SU-DHL-6 (cell line): ENCODE measurements around the gene MAX.
"Not testable (repeated sequence)": the region's sequence is repeated elsewhere in the genome, so short reads cannot be mapped to it uniquely, and the experiment has no call there.

Experiments
- EZH2phosphoT487 ChIP-seq: fragments of 200-600 bp; sonication (generic), shearing (Covaris generic); conservative IDR thresholded peaks from 2 replicates; pipeline ENCODE4 v1.6.1; 2018; ENCODE audit warnings: mild to moderate bottlenecking, antibody characterized with exemption, low read length, moderate library complexity, mixed read lengths
- TF ChIP-seq, protein P1 (sequence below): fragments of 200-600 bp; sonication (generic); IDR thresholded peaks from one replicate; pipeline ENCODE4 v1.5.1; 2017; ENCODE audit warnings: antibody characterized with exemption, mild to moderate bottlenecking, low read length, moderate library complexity; ENCODE audit not compliant: insufficient read depth, poor library complexity, severe bottlenecking

DNA sequence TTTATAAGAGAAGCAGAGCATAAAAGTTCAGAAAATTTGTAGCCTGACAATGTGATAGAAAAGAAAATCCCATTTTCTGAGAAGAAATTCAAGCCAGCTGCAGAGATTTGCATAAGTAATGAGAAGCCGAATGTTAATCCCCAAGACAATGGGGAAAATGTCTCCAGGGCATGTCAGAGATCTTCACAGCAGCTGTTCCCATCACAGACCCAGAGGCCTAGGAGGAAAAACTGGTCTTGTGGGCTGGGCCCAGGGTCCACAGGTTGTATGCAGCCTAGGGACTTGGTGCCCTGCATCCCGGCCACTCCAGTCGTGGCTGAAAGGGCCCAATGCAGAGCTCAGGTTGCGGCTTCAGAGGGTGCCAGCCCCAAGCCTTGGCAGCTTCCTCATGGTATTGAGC, 15.6 kb downstream of the MAX start:
- TF ChIP-seq, protein P1, sequence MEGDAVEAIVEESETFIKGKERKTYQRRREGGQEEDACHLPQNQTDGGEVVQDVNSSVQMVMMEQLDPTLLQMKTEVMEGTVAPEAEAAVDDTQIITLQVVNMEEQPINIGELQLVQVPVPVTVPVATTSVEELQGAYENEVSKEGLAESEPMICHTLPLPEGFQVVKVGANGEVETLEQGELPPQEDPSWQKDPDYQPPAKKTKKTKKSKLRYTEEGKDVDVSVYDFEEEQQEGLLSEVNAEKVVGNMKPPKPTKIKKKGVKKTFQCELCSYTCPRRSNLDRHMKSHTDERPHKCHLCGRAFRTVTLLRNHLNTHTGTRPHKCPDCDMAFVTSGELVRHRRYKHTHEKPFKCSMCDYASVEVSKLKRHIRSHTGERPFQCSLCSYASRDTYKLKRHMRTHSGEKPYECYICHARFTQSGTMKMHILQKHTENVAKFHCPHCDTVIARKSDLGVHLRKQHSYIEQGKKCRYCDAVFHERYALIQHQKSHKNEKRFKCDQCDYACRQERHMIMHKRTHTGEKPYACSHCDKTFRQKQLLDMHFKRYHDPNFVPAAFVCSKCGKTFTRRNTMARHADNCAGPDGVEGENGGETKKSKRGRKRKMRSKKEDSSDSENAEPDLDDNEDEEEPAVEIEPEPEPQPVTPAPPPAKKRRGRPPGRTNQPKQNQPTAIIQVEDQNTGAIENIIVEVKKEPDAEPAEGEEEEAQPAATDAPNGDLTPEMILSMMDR: not testable (repeated sequence)
- not testable (repeated sequence) for TF ChIP-seq EZH2phosphoT487
